HepG2 (cell line): ENCODE measurements around the gene SEMA7A. TPM values are rescaled to one million over a fixed set of nuclear protein-coding genes. Genes with fewer than 3 reads are reported as not detected.
A peak's percentile ranks its signal among the peaks of the same experiment; 100 is the strongest.

Source experiments
- ADNP ChIP-seq: sonication (generic); formaldehyde crosslinking; IDR thresholded peaks from 2 replicates; pipeline ENCODE4 v1.4.0; 2020; ENCODE audit warnings: missing genetic modification reagents
- CREM ChIP-seq, 2 experiments: sonication (generic) in 1 of 2; formaldehyde crosslinking in 1 of 2; IDR thresholded peaks; 2 replicates each; pipeline versions ENCODE4 v1.4.0 to v1.6.1; 2016 to 2020; ENCODE audit warnings: antibody characterized with exemption in 1 of 2, mild to moderate bottlenecking in 1 of 2, missing genetic modification reagents in 1 of 2
- GZF1 ChIP-seq: sonication (generic); formaldehyde crosslinking; IDR thresholded peaks from 2 replicates; pipeline ENCODE4 v1.5.1; 2020; ENCODE audit warnings: mild to moderate bottlenecking, missing genetic modification reagents
- ISX ChIP-seq: sonication (generic); formaldehyde crosslinking; conservative IDR thresholded peaks from 2 replicates; pipeline ENCODE4 v1.5.0; 2020; ENCODE audit warnings: missing genetic modification reagents
- KDM5B ChIP-seq: sonication (generic); formaldehyde crosslinking; IDR thresholded peaks from 2 replicates; pipeline ENCODE4 v1.4.0; 2020; ENCODE audit warnings: missing genetic modification reagents, mild to moderate bottlenecking, borderline replicate concordance
- MIER2 ChIP-seq: IDR thresholded peaks from 2 replicates; pipeline ENCODE4 v1.6.1; 2016; ENCODE audit warnings: missing biosample characterization, missing genetic modification reagents
- NCOA1 ChIP-seq: sonication (generic); formaldehyde crosslinking; IDR thresholded peaks from 2 replicates; pipeline ENCODE4 v1.9.0; 2021; ENCODE audit warnings: missing genetic modification reagents
- NCOA5 ChIP-seq: sonication (generic); formaldehyde crosslinking; IDR thresholded peaks from 2 replicates; pipeline ENCODE4 v1.4.0; 2020; ENCODE audit warnings: missing genetic modification reagents
- RBM22 ChIP-seq: fragments of 200-400 bp; formaldehyde crosslinking; optimal IDR thresholded peaks from 2 replicates; pipeline ENCODE3; 2017; ENCODE audit warnings: mild to moderate bottlenecking, low read length, moderate library complexity
- RXRA ChIP-seq: sonication (generic); formaldehyde crosslinking; IDR thresholded peaks from 2 replicates; pipeline ENCODE4 v1.5.1; 2020; ENCODE audit warnings: missing genetic modification reagents
- SRSF4 ChIP-seq: fragments of 200-400 bp; formaldehyde crosslinking; IDR thresholded peaks from one replicate; pipeline ENCODE4 v1.6.1; 2018; ENCODE audit warnings: mild to moderate bottlenecking, low read depth, low read length, moderate library complexity; ENCODE audit not compliant: poor library complexity, severe bottlenecking
- ZNF607 ChIP-seq: sonication (generic); formaldehyde crosslinking; IDR thresholded peaks from 2 replicates; pipeline ENCODE4 v1.5.1; 2020; ENCODE audit warnings: missing genetic modification reagents, mild to moderate bottlenecking, borderline replicate concordance
- ZNF746 ChIP-seq: sonication (generic); formaldehyde crosslinking; IDR thresholded peaks from 2 replicates; pipeline ENCODE4 v1.8.0; 2022; ENCODE audit warnings: mild to moderate bottlenecking, missing genetic modification reagents
- polyA plus RNA-seq, 8 experiments: library from polyadenylated mRNA; depleted of rRNA in 3 of 8; stranded (reverse) in 7 of 8; unstranded in 1 of 8; fragments of >200 nt; fragmentation: Illumina TruSeq in 4 of 8; extraction: Trizol in 4 of 8; gene quantifications; 2 replicates each; pipeline versions ENCODE4 v1.2.1 to v1.2.3, GENCODE V29; 2011 to 2016; ENCODE audit warnings: low read depth in 4 of 8, missing spikeins in 1 of 8, mixed read lengths in 1 of 8; ENCODE audit not compliant: insufficient read depth in 1 of 8
- total RNA-seq, 5 experiments: library from RNA; depleted of rRNA; stranded (reverse); fragments of >200 nt; fragmentation: Illumina TruSeq; extraction: Trizol; gene quantifications; 2 replicates each; pipeline ENCODE4 v1.2.3, GENCODE V29; 2016; ENCODE audit warnings: low read depth in 1 of 5
- TF ChIP-seq, protein P1 (sequence below): sonication (generic); formaldehyde crosslinking; IDR thresholded peaks from 2 replicates; pipeline ENCODE4 v1.5.0; 2020; ENCODE audit warnings: missing genetic modification reagents
- TF ChIP-seq, protein P2 (sequence below): sonication (generic); formaldehyde crosslinking; IDR thresholded peaks from 2 replicates; pipeline ENCODE4 v1.4.0; 2020; ENCODE audit warnings: mild to moderate bottlenecking, missing genetic modification reagents, borderline replicate concordance

SEMA7A gene
- total and polyA plus RNA-seq, 2 of the 13 experiments (the other 11 are each of a cell fraction or from before 2014, with no cell fraction given) = 9.0 to 15.8 TPM

DNA sequence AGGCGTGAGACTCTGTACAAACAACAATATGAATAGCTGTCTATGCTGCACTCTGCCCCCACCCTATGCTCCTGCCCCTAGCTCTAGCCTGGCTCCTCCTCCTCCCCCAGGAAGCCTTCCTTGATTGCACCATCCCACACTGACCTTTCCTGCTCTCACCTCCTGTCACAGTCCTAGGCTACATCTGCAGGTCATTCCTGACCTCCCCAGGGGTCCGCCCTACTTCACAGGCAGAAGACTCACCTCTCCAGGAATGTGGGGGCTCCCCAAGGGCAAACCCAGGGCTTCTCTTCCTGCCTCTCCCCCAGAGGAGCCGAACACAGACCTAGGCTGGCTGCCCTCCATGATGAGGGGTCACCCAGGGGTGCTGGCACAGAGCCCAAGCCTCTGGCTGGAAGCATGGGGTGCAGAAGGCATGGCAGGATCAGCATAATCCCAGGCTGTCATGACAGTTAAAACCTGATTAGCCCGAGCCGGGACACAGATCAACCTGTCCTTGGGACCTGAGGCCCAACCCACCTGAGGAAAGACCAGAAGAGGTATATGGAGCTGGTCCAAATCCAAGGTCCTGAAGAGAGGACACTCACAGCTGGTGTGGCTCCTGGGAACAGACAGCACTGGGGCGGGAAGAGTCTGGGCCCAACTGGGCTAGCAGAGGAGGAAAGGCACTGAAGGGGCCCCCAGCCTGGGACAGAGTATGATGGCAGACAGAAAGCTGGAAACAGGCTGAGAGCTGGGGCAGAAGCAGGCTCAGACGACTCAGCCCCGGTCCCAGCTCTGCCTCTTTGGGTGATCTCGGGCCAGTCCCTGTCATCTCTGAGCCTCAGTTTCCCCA lies 5.9 kb downstream of the SEMA7A start (continued):
- TF ChIP-seq NCOA5 (no peak), ZNF607 (no peak), ADNP (CRISPR knock-in tag) (peak; percentile 79; the same call in 1 of the 2 replicates), ZNF746 (no peak), RBM22 (no peak), RXRA (peak; percentile 53; the same call in 1 of the 2 replicates), GZF1 (CRISPR knock-in tag) (no peak), MIER2 (CRISPR knock-in tag) (no peak), SRSF4 (no peak), ISX (no peak), KDM5B (no peak), NCOA1 (CRISPR knock-in tag) (no peak), CREM (IDR thresholded peaks at IDR 0.05) (no peak), CREM (CRISPR knock-in tag; IDR thresholded peaks at IDR 0.05) (no peak)
- TF ChIP-seq, protein P1, sequence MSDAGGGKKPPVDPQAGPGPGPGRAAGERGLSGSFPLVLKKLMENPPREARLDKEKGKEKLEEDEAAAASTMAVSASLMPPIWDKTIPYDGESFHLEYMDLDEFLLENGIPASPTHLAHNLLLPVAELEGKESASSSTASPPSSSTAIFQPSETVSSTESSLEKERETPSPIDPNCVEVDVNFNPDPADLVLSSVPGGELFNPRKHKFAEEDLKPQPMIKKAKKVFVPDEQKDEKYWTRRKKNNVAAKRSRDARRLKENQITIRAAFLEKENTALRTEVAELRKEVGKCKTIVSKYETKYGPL (CRISPR knock-in tag) = no peak
- TF ChIP-seq, protein P2, sequence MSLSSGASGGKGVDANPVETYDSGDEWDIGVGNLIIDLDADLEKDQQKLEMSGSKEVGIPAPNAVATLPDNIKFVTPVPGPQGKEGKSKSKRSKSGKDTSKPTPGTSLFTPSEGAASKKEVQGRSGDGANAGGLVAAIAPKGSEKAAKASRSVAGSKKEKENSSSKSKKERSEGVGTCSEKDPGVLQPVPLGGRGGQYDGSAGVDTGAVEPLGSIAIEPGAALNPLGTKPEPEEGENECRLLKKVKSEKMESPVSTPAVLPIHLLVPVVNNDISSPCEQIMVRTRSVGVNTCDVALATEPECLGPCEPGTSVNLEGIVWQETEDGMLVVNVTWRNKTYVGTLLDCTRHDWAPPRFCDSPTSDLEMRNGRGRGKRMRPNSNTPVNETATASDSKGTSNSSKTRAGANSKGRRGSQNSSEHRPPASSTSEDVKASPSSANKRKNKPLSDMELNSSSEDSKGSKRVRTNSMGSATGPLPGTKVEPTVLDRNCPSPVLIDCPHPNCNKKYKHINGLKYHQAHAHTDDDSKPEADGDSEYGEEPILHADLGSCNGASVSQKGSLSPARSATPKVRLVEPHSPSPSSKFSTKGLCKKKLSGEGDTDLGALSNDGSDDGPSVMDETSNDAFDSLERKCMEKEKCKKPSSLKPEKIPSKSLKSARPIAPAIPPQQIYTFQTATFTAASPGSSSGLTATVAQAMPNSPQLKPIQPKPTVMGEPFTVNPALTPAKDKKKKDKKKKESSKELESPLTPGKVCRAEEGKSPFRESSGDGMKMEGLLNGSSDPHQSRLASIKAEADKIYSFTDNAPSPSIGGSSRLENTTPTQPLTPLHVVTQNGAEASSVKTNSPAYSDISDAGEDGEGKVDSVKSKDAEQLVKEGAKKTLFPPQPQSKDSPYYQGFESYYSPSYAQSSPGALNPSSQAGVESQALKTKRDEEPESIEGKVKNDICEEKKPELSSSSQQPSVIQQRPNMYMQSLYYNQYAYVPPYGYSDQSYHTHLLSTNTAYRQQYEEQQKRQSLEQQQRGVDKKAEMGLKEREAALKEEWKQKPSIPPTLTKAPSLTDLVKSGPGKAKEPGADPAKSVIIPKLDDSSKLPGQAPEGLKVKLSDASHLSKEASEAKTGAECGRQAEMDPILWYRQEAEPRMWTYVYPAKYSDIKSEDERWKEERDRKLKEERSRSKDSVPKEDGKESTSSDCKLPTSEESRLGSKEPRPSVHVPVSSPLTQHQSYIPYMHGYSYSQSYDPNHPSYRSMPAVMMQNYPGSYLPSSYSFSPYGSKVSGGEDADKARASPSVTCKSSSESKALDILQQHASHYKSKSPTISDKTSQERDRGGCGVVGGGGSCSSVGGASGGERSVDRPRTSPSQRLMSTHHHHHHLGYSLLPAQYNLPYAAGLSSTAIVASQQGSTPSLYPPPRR = no peak
